Esophagus muscularis mucosa (tissue), 4 donors: ENCODE results near the gene POLA2.

Experiments
- EP300 ChIP-seq: sonication (generic); formaldehyde crosslinking; IDR thresholded peaks from one replicate; pipeline ENCODE4 v1.6.1; 2017; ENCODE audit warnings: antibody characterized with exemption
- POLR2A ChIP-seq: fragments of 450-650 bp; IDR thresholded peaks from one replicate; pipeline ENCODE4 v1.6.1; 2017; ENCODE audit warnings: antibody characterized with exemption, moderate library complexity, mild to moderate bottlenecking, low read depth
- POLR2AphosphoS5 ChIP-seq, 2 donors: sonication (generic); formaldehyde crosslinking; IDR thresholded peaks; one replicate each; pipeline ENCODE4 v1.6.1; 2017; ENCODE audit warnings: antibody characterized with exemption in 2 of 2
- TF ChIP-seq, protein P1 (sequence below), 3 experiments: fragments of 200-600 bp in 2 of 3; fragments of 450-650 bp in 1 of 3; sonication (generic) in 2 of 3; IDR thresholded peaks; one replicate each; pipeline ENCODE4 v1.5.1; 2017 to 2019; ENCODE audit warnings: antibody characterized with exemption in 3 of 3, mild to moderate bottlenecking in 2 of 3, moderate library complexity in 1 of 3

DNA sequence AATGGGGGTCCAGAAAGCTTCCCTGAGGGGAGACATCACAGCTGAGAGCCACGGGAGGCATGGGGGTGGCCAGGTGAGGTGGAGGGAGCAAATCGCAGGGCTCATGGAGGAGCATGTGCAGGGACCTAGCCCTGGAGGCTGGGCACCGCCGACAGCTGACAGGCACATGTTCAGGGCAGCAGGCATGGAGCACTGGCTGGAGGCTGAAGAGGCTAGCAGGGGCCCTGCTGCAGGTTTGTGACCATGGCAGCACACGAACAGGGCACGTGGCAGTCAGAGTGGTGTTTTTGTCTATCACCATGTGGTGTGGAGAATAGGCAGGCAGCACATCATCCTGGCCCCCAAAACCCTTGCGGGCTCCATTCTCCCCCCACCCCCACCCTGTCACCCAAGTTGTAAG lies 42.9 kb downstream of the POLA2 start:
- TF ChIP-seq POLR2AphosphoS5 (IDR thresholded peaks at IDR 0.05) = no peak
- TF ChIP-seq, protein P1, sequence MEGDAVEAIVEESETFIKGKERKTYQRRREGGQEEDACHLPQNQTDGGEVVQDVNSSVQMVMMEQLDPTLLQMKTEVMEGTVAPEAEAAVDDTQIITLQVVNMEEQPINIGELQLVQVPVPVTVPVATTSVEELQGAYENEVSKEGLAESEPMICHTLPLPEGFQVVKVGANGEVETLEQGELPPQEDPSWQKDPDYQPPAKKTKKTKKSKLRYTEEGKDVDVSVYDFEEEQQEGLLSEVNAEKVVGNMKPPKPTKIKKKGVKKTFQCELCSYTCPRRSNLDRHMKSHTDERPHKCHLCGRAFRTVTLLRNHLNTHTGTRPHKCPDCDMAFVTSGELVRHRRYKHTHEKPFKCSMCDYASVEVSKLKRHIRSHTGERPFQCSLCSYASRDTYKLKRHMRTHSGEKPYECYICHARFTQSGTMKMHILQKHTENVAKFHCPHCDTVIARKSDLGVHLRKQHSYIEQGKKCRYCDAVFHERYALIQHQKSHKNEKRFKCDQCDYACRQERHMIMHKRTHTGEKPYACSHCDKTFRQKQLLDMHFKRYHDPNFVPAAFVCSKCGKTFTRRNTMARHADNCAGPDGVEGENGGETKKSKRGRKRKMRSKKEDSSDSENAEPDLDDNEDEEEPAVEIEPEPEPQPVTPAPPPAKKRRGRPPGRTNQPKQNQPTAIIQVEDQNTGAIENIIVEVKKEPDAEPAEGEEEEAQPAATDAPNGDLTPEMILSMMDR (IDR thresholded peaks at IDR 0.05) = no peak
- no peak for TF ChIP-seq EP300
- TF ChIP-seq POLR2A = no peak
